ENCODE measurements around the gene SOX1. TPM values are rescaled to one million over a fixed set of nuclear protein-coding genes. Genes with fewer than 3 reads are reported as not detected.

SOX1 gene
- not detected in 2 replicates for total RNA-seq

DNA sequence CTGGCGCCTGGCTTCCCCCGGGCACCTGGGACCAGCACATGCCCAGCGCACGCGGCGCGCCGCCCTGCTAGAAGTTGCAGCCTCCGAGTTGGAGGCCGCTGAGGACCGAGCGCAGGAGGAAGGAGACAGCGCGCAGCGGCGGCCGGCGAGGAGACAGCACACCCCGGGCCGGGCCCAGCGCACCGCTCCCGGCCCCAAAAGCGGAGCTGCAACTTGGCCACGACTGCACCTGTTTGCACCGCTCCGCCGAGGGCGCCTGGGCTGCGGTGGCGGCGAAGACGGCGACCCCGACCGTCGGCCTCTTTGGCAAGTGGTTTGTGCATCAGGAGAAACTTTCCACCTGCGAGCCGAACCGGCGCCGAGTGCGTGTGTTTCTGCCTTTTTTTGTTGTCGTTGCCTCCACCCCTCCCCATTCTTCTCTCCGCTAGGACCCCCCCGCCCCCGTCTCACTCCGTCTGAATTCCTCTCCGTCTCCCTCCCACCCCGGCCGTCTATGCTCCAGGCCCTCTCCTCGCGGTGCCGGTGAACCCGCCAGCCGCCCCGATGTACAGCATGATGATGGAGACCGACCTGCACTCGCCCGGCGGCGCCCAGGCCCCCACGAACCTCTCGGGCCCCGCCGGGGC is at the start of gene SOX1:
SOX1 (plus strand) TSS at position 34 of the 626 bp plus-strand sequence; CDS start at position 544, 510 bp downstream.
- intact Hi-C loops (cut with micrococcal nuclease): no loop called here
- no peak for DNase-seq (ENCODE audit: low spot score)
- H3K27ac Mint-ChIP-seq: peak within 1 kb of the TSS; percentile 48
- no peaks in the 10 kb centered on the region for H3K9me3 Mint-ChIP-seq
- no peak within 1 kb of the TSS for H3K4me3 Mint-ChIP-seq
- H3K36me3 Mint-ChIP-seq (ENCODE audit: low read depth): peaks cover 5% of the 10 kb centered on the region
- H3K27me3 Mint-ChIP-seq (ENCODE audit: insufficient read depth): peaks cover 66% of the 10 kb centered on the region
- H3K4me1 Mint-ChIP-seq (ENCODE audit: low read depth): peaks cover 5% of the 10 kb centered on the region

DNA sequence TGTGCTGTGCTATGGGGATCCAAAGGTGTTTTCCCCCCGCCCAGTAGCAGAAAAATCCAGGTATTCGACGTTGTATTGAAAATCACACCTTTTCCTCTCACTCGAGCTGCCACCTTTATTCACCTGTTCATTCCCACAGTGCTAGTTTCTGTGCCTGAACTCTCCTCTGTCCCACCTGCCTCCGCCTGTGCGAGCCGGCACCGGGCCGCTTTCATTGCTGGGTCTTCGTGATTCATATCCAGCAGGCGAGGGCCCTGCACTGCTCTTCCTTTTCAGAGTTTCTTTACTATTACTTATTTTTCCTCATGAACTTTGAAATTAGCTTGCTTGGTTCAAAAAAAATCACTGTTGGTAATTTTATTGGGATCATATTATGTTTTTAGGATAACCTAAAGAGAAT is 42.4 kb upstream of the SOX1 start:
- no peak overlapping the region for H3K27ac Mint-ChIP-seq
- intact Hi-C loops (cut with micrococcal nuclease): no loop called here
- H3K27me3 Mint-ChIP-seq (ENCODE audit: insufficient read depth): no peaks in the 10 kb centered on the region
- no peaks in the 10 kb centered on the region for H3K36me3 Mint-ChIP-seq (ENCODE audit: low read depth)
- H3K4me3 Mint-ChIP-seq: no peak overlapping the region
- no peak for DNase-seq (ENCODE audit: low spot score)
- no peaks in the 10 kb centered on the region for H3K4me1 Mint-ChIP-seq (ENCODE audit: low read depth)
- H3K9me3 Mint-ChIP-seq: no peaks in the 10 kb centered on the region

DNA sequence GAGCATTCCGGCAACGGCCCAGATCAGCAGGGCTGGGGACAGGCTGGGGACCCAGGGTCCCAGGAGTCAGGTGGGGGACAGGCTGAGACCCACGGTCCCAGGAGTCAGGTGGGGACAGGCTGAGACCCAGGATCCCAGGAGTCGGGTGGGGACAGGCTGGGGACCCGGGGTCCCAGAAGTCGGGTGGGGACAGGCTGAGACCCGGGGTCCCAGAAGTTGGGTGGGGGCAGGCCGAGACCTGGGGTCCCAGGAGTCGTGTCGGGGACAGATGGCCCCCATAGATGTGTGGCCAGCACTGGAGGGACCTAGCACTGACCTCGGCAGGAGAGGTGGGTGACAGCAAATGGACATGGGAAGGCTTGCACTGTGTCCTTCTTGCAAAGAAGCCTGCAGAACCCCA is 39.7 kb upstream of the SOX1 start:
- Mint-ChIP-seq H3K4me3 (no peak overlapping the region), H3K4me1 (ENCODE audit: low read depth) (no peaks in the 10 kb centered on the region), H3K36me3 (ENCODE audit: low read depth) (no peaks in the 10 kb centered on the region), H3K27me3 (ENCODE audit: insufficient read depth) (no peaks in the 10 kb centered on the region), H3K27ac (no peak overlapping the region), H3K9me3 (no peaks in the 10 kb centered on the region)
- no peak for DNase-seq (ENCODE audit: low spot score)
- intact Hi-C loops (cut with micrococcal nuclease): no loop called here

DNA sequence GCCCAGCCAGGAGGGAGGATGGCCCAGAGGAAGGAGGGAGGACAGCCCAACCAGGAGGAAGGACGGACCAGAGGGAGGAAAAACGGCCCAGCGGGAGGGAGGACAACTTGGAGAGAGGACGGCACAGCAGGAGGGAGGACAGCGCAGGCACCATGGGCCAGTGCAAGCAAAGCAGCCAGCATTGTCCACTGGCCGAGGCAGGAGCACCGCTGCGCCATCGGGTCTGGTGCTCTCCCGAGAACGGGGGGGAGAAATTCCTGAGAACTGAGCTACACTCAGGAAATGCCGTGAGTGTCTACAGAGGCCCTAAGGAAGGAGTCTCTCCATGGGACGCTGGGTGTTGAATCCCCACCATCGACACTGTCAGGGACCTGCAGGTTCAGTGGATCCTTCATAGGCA is 38.5 kb upstream of the SOX1 start:
- H3K36me3 Mint-ChIP-seq (ENCODE audit: low read depth): no peaks in the 10 kb centered on the region
- no peak overlapping the region for H3K4me3 Mint-ChIP-seq
- no peaks in the 10 kb centered on the region for H3K9me3 Mint-ChIP-seq
- intact Hi-C loops (cut with micrococcal nuclease): no loop called here
- H3K27me3 Mint-ChIP-seq (ENCODE audit: insufficient read depth): no peaks in the 10 kb centered on the region
- no peak for DNase-seq (ENCODE audit: low spot score)
- H3K27ac Mint-ChIP-seq: no peak overlapping the region
- no peaks in the 10 kb centered on the region for H3K4me1 Mint-ChIP-seq (ENCODE audit: low read depth)

DNA sequence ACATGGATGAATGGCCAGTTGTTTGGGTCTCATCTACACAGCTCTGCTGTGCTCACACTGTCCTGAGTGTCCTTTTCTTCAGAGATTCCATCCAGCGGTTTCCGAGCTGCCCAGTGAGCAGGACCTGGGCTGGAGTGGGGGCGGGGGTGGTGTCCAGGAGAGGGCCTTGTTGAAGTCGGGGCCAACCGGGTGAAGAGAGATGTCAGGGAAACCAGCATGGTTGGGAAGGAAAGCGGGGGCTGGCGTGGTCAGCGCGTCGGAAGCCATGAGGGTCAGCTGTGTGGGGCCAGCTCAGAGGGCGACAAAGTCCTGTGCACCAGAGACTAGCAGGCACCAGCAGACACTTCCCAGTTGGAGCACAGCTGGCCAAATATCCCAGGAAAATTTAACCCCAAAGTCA is 37.8 kb upstream of the SOX1 start:
- H3K4me1 Mint-ChIP-seq (ENCODE audit: low read depth): no peaks in the 10 kb centered on the region
- H3K27ac Mint-ChIP-seq: no peak overlapping the region
- no peaks in the 10 kb centered on the region for H3K36me3 Mint-ChIP-seq (ENCODE audit: low read depth)
- no peak for DNase-seq (ENCODE audit: low spot score)
- intact Hi-C loops (cut with micrococcal nuclease): no loop called here
- H3K4me3 Mint-ChIP-seq: no peak overlapping the region
- no peaks in the 10 kb centered on the region for H3K27me3 Mint-ChIP-seq (ENCODE audit: insufficient read depth)
- no peaks in the 10 kb centered on the region for H3K9me3 Mint-ChIP-seq

DNA sequence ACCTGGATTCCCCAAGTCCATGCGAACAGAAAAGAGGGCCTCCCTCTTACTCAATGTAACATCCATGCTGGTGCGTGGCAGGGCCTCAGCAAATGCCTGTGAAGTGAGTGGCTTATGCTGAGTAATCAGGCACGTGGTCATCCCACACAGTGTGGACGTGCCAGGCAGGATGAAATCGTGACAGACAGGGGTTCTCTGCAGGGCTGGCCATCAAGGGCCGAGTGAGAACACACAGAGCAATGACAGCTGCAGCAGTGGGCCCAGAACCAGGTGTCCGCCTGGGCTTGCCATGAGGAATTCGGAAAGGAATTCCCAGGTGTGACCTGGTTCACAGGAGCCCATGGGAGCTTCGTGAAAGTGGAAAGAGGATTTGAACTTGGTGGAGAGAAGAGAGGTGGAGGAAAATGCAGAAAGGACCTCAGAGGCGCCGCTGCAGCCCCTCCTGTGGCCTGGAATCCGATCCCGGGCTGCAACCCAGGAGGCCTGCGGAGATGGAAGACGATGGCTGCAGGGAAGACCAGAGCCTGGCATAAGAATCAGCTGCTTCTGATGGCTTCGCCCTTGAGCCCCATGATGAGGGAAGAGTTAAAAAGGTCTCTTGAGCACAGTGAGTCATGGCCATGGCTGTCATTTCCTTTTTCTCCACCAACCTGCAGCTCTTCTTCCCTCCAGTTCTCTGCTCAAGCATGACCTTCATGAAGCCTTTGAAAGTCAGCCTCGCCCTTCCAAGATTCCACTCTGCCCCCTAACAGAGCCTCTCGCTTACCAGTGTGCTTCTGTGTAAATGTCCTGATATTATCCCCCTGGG is 34.6 kb upstream of the SOX1 start:
- Mint-ChIP-seq H3K36me3 (ENCODE audit: low read depth) (no peaks in the 10 kb centered on the region), H3K27ac (no peak overlapping the region), H3K4me1 (ENCODE audit: low read depth) (no peaks in the 10 kb centered on the region), H3K4me3 (no peak overlapping the region), H3K9me3 (no peaks in the 10 kb centered on the region), H3K27me3 (ENCODE audit: insufficient read depth) (no peaks in the 10 kb centered on the region)
- no peak for DNase-seq (ENCODE audit: low spot score)
- intact Hi-C loops (cut with micrococcal nuclease): no loop called here

DNA sequence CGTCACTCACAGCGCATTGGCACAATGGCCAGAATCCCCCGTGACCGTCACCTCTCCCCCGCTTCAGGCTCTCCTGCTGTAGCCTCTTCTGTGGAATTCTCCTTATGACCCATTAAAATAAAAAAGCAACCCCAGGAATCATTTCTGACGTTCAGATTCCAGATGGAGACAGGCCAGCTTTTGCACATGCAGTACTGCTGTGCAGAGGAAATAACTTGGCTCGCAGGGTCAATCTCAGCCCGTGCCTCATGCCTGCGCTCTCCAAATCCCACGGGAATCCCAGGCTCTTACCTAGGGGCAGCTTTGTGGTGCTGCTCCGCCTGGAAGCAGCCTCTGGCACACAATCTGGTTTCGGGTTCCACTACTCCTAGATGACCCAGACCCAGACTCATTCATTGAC is 32.7 kb upstream of the SOX1 start:
- Mint-ChIP-seq H3K27me3 (ENCODE audit: insufficient read depth) (no peaks in the 10 kb centered on the region), H3K4me3 (no peak overlapping the region), H3K27ac (no peak overlapping the region), H3K36me3 (ENCODE audit: low read depth) (no peaks in the 10 kb centered on the region), H3K9me3 (no peaks in the 10 kb centered on the region), H3K4me1 (ENCODE audit: low read depth) (no peaks in the 10 kb centered on the region)
- DNase-seq (ENCODE audit: low spot score): no peak
- intact Hi-C loops (cut with micrococcal nuclease): no loop called here

DNA sequence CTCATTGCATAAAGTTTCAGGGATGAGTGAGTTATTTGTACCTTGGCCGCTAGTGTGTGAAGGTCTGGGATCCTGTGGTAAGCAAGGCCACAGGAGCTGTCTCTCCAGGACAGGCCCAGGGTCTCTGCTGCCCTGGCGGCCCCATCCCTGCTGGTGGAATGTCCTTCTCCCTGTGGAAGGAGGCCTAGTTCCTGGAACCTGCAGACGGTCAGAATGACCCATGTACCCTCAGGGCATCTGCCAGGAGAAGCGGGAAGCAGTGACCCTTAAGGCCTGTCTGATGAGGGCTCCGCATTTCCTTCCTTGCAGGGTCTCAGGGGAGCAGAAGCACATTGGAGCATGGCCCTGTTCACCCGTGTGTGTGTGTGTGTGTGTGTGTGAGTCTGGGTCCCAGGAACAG is 32.1 kb upstream of the SOX1 start:
- no peaks in the 10 kb centered on the region for H3K9me3 Mint-ChIP-seq
- DNase-seq (ENCODE audit: low spot score): no peak
- H3K4me3 Mint-ChIP-seq: no peak overlapping the region
- H3K27ac Mint-ChIP-seq: no peak overlapping the region
- H3K27me3 Mint-ChIP-seq (ENCODE audit: insufficient read depth): no peaks in the 10 kb centered on the region
- no peaks in the 10 kb centered on the region for H3K36me3 Mint-ChIP-seq (ENCODE audit: low read depth)
- H3K4me1 Mint-ChIP-seq (ENCODE audit: low read depth): no peaks in the 10 kb centered on the region
- intact Hi-C loops (cut with micrococcal nuclease): no loop called here

DNA sequence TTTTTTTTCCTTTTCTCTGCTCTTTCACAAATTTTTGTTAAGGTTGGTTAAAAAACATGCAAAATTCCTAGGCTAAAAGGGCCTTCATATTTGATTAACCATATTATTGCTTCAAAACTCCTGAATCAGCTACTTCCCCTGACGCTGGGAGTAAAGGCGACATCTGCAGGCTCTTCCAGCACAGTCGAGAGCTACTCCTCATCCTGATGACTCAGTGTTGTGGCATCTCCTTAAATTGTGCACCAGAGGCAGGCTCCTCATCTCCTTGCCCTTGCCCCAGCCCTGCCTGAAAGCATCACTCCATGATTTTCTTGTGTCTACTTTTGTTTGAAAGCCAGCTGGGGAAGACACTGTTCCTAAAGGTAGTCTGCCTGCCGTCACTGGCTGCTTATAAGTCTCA is 24.5 kb upstream of the SOX1 start:
- Mint-ChIP-seq H3K4me1 (ENCODE audit: low read depth) (no peaks in the 10 kb centered on the region), H3K27me3 (ENCODE audit: insufficient read depth) (no peaks in the 10 kb centered on the region), H3K4me3 (no peak overlapping the region), H3K27ac (no peak overlapping the region), H3K9me3 (no peaks in the 10 kb centered on the region), H3K36me3 (ENCODE audit: low read depth) (no peaks in the 10 kb centered on the region)
- DNase-seq (ENCODE audit: low spot score): no peak
- intact Hi-C loops (cut with micrococcal nuclease): no loop called here

DNA sequence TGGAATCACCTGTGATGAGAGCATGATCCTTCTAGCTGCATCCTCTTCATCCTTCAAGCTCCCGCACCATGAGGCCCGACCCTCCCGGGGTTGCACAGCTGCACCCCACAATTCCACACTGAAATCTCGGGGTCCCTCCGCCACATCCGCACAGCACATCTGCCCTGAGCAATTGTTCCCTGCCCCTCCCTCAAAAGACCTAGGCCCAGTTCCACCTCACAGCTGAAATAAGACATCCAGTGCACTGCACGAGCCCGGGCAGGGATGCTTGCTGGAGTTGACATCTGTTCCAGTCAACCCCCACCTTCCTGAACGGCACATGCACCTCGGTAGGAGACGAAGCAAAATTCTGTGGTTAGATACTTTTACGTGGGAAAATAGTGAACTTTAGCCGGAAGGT is 14.7 kb upstream of the SOX1 start:
- Mint-ChIP-seq H3K4me1 (ENCODE audit: low read depth) (no peaks in the 10 kb centered on the region), H3K27me3 (ENCODE audit: insufficient read depth) (peaks cover 42% of the 10 kb centered on the region), H3K4me3 (no peak overlapping the region), H3K9me3 (peaks cover 4% of the 10 kb centered on the region), H3K36me3 (ENCODE audit: low read depth) (no peaks in the 10 kb centered on the region), H3K27ac (no peak overlapping the region)
- intact Hi-C loops (cut with micrococcal nuclease): loop anchor here (10.0 kb wide), 1 partner anchor 53 kb away; no protein-coding TSS in a partner anchor
- no peak for DNase-seq (ENCODE audit: low spot score)

DNA sequence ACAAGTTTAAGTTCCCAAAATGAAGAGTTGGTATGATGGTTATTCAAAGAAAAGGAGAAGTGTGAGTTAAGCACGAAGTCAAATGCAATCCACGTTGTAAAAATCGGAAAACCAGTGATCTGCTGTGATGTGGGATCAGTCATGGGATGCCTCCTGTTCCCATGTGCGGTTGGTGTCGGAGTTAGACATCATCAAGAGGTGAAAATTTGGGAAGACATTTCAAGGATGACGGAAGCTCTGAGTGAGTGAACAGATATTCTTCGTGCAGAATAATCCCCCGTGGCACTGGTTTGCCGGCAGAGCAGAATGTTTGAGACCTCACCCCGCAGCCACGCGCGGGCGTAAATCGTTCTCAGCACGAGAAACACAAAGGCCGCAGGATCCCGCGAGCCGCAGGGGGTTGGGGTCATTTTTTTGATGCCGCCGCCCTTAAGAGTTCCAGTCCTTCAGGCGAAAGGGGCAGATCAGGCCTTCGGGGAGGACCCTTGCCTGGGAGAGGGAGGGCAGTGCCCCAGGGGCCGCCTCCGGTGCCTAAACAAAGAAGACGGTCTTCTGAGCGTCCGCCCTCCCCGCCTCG is 13.7 kb upstream of the SOX1 start:
- DNase-seq (ENCODE audit: low spot score): no peak
- Mint-ChIP-seq H3K4me1 (ENCODE audit: low read depth) (no peaks in the 10 kb centered on the region), H3K27ac (peak overlapping the region; percentile 6), H3K9me3 (no peaks in the 10 kb centered on the region), H3K36me3 (ENCODE audit: low read depth) (no peaks in the 10 kb centered on the region), H3K27me3 (ENCODE audit: insufficient read depth) (peaks cover 47% of the 10 kb centered on the region), H3K4me3 (no peak overlapping the region)
- intact Hi-C loops (cut with micrococcal nuclease): loop anchor here (10.0 kb wide), 1 partner anchor 52 kb away; no protein-coding TSS in a partner anchor

DNA sequence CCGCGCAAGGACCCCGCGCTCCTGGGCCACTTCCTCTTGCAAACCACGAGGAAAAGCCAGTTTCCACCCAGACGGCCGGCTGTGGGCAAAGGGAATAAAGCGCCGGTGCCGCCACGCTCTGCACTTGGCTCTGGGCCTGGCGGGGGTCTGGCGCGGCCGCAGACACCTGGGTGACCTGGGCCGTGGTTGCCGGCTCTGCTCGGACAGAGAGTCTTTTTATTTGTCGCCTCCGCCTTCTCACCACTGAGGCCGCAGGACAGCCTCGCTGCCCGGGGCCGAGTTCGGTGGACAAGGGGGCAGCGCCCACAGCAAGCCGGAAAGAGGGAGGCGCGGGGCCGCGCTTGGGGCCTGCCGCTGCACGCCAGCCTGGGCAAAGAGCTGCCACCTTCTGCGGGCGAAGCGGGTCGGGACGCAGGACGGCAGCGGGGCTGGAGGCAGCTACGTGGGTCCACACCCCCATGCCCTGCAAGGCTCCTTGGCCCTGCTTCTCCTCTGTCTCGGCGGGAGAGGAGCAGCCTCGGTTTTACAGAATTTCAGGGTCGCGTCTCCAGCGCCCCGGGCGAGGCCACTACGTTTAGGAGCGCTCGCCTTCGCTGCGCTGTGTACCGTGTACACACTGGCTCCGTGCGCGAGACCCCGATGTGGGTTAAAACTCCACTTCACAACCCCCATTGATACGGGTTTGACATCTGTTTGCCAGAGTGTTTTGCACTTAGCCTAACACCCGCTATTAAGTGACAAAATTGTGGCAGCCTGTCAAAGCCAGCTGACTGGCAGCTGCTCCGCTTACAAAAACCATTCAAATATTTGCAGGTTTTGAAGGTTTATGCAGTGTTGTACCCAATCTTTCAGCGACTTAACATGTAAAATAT is 13.0 kb upstream of the SOX1 start:
- H3K27me3 Mint-ChIP-seq (ENCODE audit: insufficient read depth): peaks cover 54% of the 10 kb centered on the region
- no peak for DNase-seq (ENCODE audit: low spot score)
- H3K4me3 Mint-ChIP-seq: no peak overlapping the region
- no peak overlapping the region for H3K27ac Mint-ChIP-seq
- no peaks in the 10 kb centered on the region for H3K4me1 Mint-ChIP-seq (ENCODE audit: low read depth)
- intact Hi-C loops (cut with micrococcal nuclease): loop anchor here (10.0 kb wide), 1 partner anchor 51 kb away; no protein-coding TSS in a partner anchor
- H3K36me3 Mint-ChIP-seq (ENCODE audit: low read depth): no peaks in the 10 kb centered on the region
- no peaks in the 10 kb centered on the region for H3K9me3 Mint-ChIP-seq

All from activated T-helper 1 cell treated with anti-CD3 and anti-CD28 coated beads, Interleukin-12 subunit alpha, Interleukin-12 subunit beta, Interleukin-2, Interleukin-4 antibody, amounts not matched to agents 30 ng/mL and 10 ng/mL and 1 ng/mL, durations not matched to agents 14 hours and 24 hours and 36 hours (primary cell).